NCI-H187 (cell line): ENCODE data around the gene PCDHB4.
"Not testable (repeated sequence)": the region's sequence is repeated elsewhere in the genome, so short reads cannot be mapped to it uniquely, and the experiment has no call there.

ENCODE experiments used
- DNase-seq, 2 experiments: peaks; one replicate each; lab custom pipeline; 2025; lab: John Stamatoyannopoulos, UW

Gene PCDHB4

DNA sequence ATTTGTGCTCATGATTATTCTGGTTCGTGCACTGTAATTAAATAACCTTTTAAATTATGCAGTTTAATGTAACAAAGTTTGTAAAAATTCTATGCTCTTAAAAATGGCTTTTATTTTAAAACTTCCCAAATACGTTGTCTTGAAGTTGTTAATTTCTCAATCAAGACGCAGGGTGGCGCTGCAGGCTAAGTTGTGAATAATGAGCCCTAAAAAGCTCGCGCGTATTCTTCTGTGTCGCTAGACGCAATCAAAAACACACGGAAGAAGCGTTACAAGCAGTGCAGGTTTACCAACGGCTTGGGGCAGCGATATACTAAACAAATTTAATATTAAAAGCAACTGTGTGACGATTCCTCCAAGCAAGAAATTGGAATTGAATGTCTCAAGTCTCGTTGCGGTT, at the start of gene PCDHB4:
TSS of gene PCDHB4 (plus strand) at position 256 of the 400 bp plus-strand sequence. CDS start 181 bp downstream, outside the sequence.
- peak in 1 of 2 experiments; percentile 33 for DNase-seq

DNA sequence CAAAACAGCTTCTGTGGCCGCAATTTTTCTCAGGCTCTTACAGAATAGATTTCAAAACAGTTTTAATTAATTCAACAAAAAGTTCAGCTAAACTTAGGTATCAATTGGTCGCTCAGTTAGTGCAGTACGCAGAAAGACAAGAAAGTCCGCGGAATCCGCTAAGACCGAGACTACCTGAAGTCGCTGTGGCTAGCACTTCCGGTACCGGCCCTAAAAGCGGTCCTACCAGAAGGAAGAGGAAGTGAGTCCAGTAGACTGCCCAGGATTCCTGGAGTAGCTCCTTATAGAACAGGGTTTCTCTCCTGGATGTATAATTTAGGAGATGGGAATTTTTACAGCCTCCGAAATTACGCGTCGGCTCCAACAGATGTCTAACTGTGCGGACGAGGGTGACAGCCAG, 43.8 kb upstream of the PCDHB4 start:
- no peak for DNase-seq

DNA sequence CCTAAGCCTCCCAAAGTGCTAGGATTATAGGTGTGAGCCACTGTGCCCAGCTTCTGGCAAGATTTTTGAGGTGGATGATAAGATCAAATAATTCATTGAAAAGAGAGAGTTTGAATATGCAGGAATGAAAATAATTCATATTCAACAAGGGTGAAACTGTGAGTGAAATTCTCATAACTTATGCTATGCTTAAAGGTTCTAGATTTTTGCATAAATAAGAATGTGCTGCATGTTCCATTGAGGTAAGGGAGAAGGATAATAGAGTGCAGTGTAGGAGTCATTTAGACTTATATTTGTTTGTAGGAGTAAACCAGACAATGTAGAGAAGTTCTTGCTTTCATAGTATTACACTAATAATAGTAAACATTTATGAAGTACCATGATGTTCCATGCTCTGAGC, 39.4 kb upstream of the PCDHB4 start:
- no peak for DNase-seq

DNA sequence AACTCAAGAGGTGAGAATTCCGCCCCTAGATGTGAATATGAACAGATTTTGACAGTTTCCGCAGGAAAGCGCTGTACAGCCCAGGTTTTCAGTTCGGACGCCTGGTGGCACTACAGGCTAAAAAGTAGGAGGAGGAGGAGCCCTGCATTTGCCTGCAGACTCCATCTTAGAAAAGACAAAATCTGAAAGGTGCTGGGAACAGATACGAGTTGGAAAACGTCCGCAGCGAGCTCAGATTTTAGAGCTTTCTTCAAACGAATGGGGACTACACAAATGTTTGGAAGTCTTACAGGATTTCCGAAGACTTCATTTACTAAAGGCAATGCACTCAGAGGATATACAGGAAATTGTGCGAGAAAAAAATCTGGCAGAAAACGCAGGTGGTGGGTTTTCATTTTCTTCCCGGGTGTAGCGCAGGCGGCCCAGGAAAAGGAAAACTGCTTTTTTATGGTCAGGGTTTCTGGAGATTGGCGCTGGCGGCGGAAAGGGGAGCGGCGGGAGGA, 37.1 kb upstream of the PCDHB4 start:
- peak; percentile 78 to 84 for DNase-seq

DNA sequence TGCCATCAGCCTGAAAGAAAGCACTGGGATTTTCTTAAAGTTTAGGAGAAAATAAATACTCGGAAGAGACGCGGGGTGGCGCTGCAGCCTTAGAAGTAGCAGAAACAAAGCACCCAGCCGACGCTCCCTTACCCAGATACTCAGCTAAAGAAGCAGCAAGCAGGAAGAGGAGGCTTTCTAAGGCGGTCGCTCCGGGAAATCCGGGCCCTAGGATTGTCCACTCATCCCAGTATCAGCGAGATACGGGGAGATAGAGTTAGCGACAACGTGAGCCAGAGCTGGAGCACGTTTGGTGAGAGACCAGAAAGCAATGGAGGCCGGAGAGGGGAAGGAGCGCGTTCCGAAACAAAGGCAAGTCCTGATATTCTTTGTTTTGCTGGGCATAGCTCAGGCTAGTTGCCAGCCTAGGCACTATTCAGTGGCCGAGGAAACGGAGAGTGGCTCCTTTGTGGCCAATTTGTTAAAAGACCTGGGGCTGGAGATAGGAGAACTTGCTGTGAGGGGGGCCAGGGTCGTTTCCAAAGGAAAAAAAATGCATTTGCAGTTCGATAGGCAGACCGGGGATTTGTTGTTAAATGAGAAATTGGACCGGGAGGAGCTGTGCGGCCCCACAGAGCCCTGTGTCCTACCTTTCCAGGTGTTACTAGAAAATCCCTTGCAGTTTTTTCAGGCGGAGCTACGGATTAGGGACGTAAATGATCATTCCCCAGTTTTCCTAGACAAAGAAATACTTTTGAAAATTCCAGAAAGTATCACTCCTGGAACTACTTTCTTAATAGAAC, 26.9 kb upstream of the PCDHB4 start, which contains the start of gene PCDHB2:
TSS of gene PCDHB2 (plus strand) at position 135 of the 782 bp plus-strand sequence. CDS start at position 311, 176 bp downstream.
- DNase-seq = no peak

- DNase-seq = no peak
Observed at GRCh38 chr5:141095263-141095641, 26.4 kb upstream of the PCDHB4 start.

- not testable (repeated sequence) for DNase-seq
Observed at GRCh38 chr5:141096181-141096580, 25.4 kb upstream of the PCDHB4 start.

GRCh38 chr5:141096586-141096985, 25.0 kb upstream of the PCDHB4 start:
- not testable (repeated sequence) for DNase-seq

DNA sequence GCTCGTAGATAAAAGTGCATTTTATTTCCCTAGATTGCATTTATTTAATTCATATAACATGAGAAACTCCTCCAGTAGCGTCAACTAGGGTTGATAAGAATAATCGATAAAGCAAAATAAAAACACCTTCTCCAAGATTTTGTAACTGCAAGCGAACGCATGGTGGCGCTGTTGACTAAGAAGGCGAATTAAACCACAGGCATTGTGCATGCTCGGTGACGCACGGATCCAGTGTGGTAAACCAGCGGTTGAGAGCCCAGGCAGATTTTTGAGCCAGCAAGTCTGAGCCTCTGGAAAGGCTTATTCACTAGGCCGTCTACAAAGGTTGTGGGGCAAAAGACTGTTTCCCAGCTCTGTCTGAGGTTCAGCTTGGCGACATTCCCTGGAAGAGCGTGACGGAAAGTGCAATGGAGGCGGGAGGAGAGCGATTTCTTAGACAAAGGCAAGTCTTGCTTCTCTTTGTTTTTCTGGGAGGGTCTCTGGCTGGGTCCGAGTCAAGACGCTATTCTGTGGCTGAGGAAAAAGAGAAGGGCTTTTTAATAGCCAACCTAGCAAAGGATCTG, 21.3 kb upstream of the PCDHB4 start, which contains the start of gene PCDHB3:
TSS of gene PCDHB3 (plus strand) at position 231 of the 563 bp plus-strand sequence. CDS start at position 408, 177 bp downstream.
- DNase-seq = no peak

DNA sequence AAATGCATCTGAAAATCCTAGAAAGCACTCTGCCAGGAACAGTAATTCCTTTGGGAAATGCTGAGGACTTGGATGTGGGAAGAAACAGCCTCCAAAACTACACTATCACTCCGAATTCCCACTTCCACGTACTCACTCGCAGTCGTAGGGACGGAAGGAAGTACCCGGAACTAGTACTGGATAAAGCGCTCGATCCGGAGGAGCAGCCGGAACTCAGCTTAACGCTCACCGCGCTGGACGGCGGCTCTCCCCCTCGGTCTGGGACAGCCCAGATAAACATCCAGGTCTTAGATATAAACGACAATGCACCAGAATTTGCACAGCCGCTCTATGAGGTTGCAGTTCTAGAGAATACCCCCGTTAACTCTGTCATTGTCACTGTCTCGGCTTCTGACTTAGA, 20.6 kb upstream of the PCDHB4 start:
- DNase-seq = no peak

GRCh38 chr5:141102070-141102469, 19.5 kb upstream of the PCDHB4 start:
- DNase-seq = not testable (repeated sequence)

DNA sequence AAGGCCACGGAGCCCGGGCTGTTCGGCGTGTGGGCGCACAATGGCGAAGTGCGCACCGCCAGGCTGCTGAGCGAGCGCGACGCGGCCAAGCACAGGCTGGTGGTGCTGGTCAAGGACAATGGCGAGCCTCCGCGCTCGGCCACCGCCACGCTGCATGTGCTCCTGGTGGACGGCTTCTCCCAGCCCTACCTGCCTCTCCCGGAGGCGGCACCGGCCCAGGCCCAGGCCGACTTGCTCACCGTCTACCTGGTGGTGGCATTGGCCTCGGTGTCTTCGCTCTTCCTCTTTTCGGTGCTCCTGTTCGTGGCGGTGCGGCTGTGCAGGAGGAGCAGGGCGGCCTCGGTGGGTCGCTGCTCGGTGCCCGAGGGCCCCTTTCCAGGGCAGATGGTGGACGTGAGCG, 19.1 kb upstream of the PCDHB4 start:
- not testable (repeated sequence) for DNase-seq

GRCh38 chr5:141105350-141105749, 16.3 kb upstream of the PCDHB4 start:
- no peak for DNase-seq

DNA sequence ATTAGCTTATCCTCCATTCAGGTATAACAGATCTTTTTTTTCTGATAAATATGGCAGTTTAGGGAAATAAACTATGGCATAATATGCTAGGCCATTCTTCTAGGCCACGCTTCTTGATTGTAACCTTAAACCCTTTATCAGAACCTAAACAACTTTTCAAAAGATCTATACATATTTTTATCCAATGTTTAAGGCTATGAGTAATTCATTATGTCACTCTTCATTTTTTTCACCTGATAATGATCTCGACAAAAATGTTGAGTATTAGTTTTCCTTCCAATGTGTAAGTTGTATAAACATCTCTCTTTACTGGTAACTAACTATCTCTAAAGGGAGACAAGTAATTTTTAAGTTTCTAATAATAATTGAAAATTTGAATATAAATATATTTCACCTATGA, 2.4 kb upstream of the PCDHB4 start:
- DNase-seq = no peak

DNA sequence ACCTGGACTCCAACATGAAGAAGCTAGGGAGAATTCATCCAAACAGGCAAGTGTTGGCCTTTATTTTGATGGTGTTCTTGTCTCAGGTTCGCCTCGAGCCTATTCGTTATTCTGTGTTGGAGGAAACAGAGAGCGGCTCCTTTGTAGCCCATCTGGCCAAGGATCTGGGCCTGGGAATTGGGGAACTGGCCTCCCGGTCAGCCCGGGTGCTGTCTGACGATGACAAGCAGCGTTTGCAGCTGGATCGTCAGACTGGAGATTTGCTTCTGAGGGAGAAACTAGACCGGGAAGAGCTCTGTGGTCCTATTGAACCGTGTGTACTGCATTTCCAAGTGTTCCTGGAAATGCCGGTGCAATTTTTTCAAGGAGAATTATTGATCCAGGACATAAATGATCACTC, 367 bp downstream of the PCDHB4 start:
- DNase-seq = no peak

- DNase-seq = not testable (repeated sequence)
Observed at GRCh38 chr5:141123396-141124135, 1.9 kb downstream of the PCDHB4 start.

DNA sequence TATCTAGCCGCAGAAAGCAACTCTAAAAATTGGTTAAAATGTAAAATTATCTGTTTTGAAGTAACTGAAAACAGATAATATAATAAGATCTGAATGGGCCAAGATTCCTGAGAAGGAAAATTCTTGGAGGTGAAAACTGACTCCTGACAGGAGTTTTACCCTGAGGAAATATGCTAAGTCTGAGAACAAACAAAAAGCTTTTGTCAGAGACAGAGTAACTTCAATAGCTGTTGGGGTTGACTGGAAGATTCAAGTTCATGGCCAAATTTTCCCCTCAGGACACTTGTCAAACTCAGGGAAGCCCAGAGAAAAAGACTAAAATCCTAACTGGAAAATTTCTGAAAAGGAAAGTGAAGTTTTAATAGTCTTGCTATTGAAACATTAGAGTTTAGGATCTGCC, 5.7 kb downstream of the PCDHB4 start:
- DNase-seq = no peak

DNA sequence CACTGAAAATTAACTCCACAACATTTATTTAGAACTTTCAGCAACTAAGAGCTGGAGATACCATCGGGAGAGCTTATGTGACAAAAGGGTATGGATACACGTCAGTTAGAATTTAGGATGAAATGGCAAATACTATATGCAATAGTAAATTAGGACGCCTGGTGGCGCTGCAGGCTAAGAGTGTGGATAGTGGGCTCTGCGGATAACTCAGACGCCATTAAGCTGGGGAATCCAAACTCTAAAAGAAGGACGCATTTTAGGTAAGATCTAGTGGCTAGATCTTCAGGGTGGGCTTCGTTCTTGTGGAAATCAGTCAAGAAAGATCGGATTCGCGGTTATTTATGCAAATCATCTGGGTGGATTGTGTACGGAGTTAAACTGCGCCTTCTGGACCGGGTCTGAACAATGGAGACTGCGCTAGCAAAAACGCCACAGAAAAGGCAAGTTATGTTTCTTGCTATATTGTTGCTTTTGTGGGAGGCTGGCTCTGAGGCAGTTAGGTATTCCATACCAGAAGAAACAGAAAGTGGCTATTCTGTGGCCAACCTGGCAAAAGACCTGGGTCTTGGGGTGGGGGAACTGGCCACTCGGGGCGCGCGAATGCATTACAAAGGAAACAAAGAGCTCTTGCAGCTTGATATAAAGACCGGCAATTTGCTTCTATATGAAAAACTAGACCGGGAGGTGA, 13.6 kb downstream of the PCDHB4 start, which contains the start of gene PCDHB5:
TSS of gene PCDHB5 (plus strand) at position 177 of the 688 bp plus-strand sequence. CDS start at position 406, 229 bp downstream.
- no peak for DNase-seq

GRCh38 chr5:141135718-141136266, 14.2 kb downstream of the PCDHB4 start:
- no peak for DNase-seq

DNA sequence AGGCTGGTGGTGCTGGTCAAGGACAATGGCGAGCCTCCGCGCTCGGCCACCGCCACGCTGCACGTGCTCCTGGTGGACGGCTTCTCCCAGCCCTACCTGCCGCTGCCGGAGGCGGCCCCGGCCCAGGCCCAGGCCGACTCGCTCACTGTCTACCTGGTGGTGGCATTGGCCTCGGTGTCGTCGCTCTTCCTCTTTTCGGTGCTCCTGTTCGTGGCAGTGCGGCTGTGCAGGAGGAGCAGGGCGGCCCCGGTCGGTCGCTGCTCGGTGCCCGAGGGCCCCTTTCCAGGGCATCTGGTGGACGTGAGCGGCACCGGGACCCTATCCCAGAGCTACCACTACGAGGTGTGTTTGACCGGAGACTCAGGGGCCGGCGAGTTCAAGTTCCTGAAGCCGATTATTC, 15.7 kb downstream of the PCDHB4 start:
- DNase-seq = not testable (repeated sequence)

DNA sequence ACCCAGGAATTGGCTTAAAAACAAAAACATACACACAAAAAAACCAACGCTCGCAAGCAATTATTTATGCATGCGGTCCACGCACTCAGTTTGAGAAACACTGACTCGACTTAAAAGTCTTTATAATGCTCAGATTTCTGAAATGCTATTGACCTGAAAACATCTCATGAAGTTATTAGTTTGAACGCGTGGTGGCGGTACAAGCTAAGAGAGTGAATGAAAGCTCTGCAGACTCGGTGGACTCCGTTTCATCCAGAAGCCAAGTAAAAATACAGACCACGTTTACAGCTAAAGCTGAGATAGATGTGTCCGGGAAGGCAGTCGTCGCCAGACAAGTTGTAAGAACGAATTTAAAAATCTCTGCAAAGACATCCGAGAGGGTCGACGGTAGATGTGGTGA, 28.2 kb downstream of the PCDHB4 start, which contains the start of gene PCDHB6:
TSS of gene PCDHB6 (plus strand) at position 246 of the 400 bp plus-strand sequence. CDS start 201 bp downstream, outside the sequence.
- DNase-seq = no peak
